HG03342 (cell line): ENCODE data around the gene WNT3A.

Experiments
- ATAC-seq: cut with Tn5 transposase; IDR thresholded peaks from one replicate; pipeline ENCODE4 v1.9.1; 2021; ENCODE audit warnings: mild to moderate bottlenecking, moderate library complexity; ENCODE audit not compliant: unreplicated experiment

The WNT3A gene

GRCh38 chr1:228066416-228066815, 59.6 kb downstream of the WNT3A start:
- no peak for ATAC-seq

GRCh38 chr1:228066891-228067654, 60.3 kb downstream of the WNT3A start:
- ATAC-seq, result no peak

DNA sequence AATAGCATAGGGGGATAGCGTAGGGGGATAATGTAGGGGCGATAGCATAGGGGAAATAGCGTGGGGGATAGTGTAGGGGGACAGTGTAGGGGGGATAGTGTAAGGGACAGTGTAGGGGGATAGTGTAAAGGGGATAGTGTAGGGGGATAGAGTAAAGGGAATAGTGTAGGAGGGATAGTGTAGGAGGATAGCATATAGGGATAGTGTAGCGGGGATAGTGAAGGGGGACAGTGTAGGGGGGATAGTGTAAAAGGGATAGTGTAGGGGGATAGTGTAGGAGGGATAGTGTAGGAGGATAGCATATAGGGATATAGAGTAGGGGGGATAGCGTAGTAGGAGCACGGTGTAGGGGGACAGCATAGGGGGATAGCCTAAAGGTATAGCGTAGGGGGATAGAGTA, 61.6 kb downstream of the WNT3A start:
- ATAC-seq, result no peak

DNA sequence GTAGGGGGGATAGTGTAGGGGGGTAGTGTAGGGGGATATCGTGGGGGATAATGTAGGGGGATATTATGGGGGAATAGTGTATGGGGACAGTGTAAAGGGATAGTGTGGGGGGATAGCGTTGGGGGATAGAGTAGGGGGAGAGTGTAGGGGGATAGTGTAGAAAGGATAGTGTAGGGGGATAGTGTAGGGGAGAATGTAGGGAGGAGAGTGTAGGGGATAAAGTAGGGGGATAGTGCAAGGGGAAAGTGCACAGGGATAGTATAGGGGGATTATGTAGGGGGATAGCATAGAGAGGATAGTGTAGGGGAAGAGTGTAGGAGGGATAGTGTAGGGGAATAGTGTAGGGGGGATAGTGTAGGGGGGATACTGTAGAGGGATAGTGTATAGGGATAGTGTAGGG, 63.4 kb downstream of the WNT3A start:
- no peak for ATAC-seq

DNA sequence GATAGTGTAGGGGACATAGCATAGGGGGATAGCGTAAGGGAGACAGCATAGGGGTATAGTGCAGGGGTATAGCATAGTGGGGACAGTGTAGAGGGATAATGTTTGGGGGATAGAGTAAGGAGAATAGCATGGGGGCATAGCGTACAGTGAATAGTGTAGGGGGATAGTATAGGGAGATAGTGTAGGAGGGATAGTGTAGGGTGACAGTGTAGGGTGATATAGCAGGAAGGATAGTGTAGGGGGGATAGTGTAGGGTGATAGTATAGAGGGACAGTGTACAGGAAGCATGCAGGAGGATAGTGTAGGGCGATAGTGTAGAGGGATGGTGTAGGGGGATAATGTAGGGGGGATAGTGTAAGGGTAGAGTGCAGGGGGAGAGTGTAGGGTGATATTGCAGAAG, 64.1 kb downstream of the WNT3A start:
- no peak for ATAC-seq

- ATAC-seq, result no peak
Observed at GRCh38 chr1:228071839-228072657, 65.2 kb downstream of the WNT3A start.

GRCh38 chr1:228072658-228073043, 65.9 kb downstream of the WNT3A start:
- ATAC-seq, result no peak

DNA sequence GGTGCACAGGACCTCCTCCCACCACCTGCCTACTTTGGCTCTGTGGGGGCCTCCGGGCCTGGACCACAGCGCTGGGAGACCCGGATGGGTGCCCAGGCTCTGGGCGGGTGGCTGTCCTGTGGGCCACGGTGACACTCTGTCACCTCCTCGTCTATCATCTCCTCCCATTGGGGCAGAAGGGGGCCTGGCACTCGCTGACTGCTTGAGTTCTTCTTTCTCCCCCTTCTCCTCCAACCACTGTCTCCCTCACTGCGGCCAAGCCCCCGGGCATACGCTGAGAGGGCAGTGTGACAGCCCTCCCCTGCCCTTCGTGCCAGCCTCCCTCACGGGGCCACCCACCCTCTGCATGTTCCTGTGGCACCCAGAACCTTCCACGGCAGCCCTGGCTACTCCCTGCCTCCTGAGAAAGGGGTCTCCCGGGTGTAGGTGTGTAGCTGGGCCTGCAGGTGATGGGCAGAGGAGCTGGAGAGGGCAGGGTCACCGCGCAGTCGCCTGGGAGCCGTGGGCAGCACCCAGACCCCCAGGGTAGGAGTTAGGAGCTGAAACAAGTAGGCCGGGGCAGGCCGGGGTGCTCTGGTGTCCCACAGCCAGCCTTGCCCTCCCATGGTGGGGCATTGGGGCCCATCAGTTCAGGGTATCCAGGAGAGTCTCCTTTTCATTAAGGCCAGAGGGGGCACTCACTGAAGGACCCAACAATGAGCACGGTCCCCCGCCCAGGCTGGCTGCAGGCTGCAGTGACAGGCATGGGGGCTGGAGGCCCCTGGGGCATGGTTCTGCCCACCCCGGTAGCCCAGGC, 66.5 kb downstream of the WNT3A start:
- no peak for ATAC-seq

DNA sequence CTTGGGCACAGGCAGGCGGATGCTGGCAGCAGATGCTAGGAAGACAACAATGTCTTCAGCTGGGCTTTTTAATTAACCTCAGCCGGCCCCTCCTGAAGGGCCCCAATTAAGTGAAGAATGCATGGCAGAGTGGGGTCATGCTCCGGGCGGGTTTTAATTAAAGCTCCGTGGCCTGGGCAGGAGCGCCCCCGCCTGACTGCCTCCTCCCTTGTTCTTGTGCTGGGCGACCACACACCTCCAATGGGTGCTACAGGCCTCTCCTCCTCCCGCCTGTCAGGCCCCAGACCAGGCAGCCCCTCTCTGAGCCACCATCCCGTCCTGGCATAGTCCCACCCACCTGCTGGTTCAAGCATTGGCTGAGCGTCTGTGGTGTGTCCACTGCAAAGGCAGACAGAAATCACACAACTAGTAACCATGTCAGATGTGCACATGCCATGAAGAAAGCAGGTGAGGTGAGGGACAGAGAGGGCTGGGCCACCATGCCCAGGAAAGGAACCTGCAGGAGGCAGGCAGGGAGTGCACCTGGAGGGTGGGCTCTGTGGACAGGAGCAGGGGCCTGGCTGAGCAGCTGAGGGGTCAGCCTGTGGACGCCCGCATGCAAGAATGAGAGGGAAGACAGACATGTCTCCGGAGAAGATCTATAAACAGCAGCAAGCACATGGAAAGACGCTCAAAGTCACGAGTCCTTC, 67.2 kb downstream of the WNT3A start:
- ATAC-seq, result no peak

DNA sequence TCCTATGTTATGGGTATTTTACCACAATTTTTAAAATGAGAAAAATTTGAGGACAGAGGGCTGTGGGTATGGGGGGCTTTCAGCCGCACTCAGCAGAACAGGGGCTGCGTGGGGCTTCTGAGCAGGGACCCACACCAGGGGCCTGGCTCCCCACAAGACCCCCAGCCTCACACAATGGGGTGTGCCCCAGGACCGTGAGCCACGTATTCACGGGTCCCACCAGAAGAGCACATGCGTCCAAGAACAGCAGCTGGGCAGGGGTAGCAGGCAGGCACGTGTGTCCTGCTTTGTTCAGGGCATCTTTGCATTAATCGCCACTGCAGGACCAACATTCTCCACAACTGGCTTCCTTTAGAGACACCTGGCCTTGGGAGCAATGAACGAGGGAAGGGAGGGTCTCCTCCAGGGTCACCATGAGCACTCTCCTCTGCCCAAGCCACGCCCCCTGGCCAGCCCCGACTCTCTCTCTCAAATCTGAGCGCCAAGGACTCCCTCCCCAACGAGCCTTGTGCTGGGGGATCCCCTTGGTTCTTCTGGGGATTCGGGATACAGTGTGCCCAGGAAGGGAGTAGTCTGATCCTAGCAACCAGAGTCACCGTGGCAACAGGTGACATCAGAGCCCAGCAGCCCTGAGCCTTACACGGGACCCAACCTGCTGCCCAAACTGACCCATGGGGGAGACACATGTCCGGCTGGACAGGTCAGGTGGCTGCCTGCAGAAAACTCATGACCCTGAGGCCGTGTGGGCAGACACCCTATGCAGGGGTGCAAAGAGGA, 68.3 kb downstream of the WNT3A start:
- no peak for ATAC-seq

DNA sequence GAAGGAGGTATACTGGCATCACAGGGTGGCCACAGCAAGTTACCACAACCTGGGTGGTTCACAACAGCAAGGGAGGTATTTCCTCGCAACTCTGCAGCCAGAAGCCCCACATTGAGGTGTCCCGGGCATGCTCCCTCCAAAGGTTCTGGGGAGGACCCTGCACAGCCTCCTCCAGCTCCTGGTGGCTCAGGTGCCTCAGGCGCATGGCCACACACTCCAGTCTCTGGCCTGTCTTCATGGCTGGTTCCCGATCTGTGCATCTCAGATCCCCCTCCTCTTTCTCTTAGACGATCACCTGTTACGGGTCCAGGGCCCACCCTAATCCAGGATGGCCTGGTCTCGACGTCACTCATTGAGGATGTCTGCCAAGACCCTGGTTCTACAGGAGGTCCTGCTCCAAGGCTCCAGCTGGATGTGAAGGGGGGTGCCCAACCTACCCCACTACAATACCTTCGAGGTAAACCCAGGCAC, 69.0 kb downstream of the WNT3A start:
- no peak for ATAC-seq

GRCh38 chr1:228076796-228077430, 70.1 kb downstream of the WNT3A start:
- ATAC-seq, result no peak

- no peak for ATAC-seq
Observed at GRCh38 chr1:228077565-228078330, 71.0 kb downstream of the WNT3A start.

DNA sequence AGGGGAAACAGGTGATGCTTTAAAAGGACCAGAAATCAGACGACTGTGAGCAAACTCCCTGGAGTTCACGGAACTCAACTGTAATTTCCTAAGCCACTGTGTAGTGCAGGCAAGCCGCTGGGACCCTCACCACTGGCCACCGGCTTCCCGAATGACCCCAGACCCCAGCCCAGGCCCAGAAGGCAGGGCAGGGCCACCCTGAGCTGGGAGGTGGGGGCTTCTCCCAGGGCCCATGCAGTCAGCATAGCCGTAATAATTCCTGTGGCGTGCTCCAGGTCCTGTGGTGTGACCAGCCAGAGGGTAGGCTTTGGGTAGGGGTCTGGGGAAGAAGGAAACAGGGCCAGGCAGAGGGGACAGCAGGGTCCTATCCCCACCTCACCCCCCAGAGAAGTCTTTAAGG, 72.2 kb downstream of the WNT3A start:
- no peak for ATAC-seq

DNA sequence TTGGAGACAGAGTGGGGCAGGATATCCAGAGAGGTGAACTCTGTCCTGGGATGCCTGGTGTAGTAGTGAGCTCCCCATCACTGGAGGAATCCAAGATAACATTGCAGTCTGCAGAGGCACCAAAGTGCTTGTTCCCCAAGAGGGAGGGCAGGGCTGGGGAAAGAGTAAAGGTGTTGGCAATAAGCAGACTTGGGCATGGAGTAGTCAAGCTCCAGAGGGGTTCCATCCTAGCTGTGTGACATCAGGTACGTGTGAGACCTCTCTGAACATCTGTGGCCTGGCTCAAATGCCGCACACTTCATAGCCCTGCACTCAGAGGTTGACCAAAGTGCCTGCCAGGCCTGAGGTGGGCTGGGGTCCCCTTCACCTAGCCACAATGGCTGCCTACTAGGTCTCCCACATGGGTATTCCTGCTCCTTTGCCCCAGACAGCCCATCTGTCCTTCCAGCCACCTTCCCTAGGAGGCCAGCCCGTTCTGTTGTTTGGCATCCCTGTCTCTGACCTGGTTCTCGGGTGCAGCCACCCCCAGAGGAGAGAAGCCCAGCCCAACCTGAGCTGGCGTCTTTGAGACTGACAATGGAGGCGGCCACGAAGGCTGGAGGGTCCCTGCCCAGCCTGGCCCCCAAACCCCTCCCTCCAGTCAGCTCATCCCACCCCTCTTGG, 72.9 kb downstream of the WNT3A start:
- no peak for ATAC-seq

DNA sequence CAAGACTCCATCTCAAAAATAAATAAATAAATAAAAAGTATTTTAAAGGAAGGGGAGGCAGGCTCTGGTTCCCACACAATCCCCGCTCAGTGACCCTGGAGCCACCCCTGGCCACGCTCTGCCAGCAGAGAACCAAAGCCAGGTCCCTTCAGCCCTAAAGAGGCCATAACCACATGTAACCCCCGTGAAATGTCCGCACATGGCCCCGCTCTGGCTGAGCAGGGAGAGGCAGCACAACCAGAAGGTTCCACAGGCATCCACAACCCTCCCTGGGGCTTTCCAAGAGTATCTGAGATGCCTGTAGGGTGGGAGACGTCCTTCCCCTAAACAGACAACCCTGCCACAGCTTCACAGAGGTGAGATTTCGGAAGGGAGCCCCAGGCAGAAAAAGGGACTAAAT, 74.3 kb downstream of the WNT3A start:
- no peak for ATAC-seq

- ATAC-seq, result peak; percentile 11
Observed at GRCh38 chr1:228081578-228082213, 74.9 kb downstream of the WNT3A start.
